Measurements from ENCODE around the gene ARPP21.

ARPP21 gene

GRCh38 chr3:35643495-35643894 lies 4.2 kb downstream of the ARPP21 start:
- Histone ChIP-seq H3K36me3 (ENCODE audit: control insufficient read depth, insufficient read depth, low read length) (no peaks in the 10 kb centered on the region), H3K27ac (ENCODE audit: low read depth, low read length) (no peak overlapping the region), H3K9me3 (ENCODE audit: control insufficient read depth, insufficient read depth, low read length) (no peaks in the 10 kb centered on the region), H3K4me1 (ENCODE audit: control insufficient read depth, insufficient read depth, low read length) (no peaks in the 10 kb centered on the region), H3K27me3 (ENCODE audit: control insufficient read depth, insufficient read depth, low read length) (peaks cover 47% of the 10 kb centered on the region), H3K4me3 (ENCODE audit: low read depth, low read length) (no peak overlapping the region), H3K9ac (ENCODE audit: low read depth, low read length) (no peak overlapping the region)

GRCh38 chr3:35644451-35644850 lies 5.1 kb downstream of the ARPP21 start:
- Histone ChIP-seq H3K36me3 (ENCODE audit: control insufficient read depth, insufficient read depth, low read length) (no peaks in the 10 kb centered on the region), H3K27ac (ENCODE audit: low read depth, low read length) (no peak overlapping the region), H3K27me3 (ENCODE audit: control insufficient read depth, insufficient read depth, low read length) (peaks cover 38% of the 10 kb centered on the region), H3K4me3 (ENCODE audit: low read depth, low read length) (no peak overlapping the region), H3K9ac (ENCODE audit: low read depth, low read length) (no peak overlapping the region), H3K9me3 (ENCODE audit: control insufficient read depth, insufficient read depth, low read length) (no peaks in the 10 kb centered on the region), H3K4me1 (ENCODE audit: control insufficient read depth, insufficient read depth, low read length) (no peaks in the 10 kb centered on the region)

- H3K36me3 ChIP-seq (ENCODE audit: control insufficient read depth, insufficient read depth, low read length), result no peaks in the 10 kb centered on the region
- no peak overlapping the region for H3K27ac ChIP-seq (ENCODE audit: low read depth, low read length)
- no peaks in the 10 kb centered on the region for H3K9me3 ChIP-seq (ENCODE audit: control insufficient read depth, insufficient read depth, low read length)
- H3K9ac ChIP-seq (ENCODE audit: low read depth, low read length), result no peak overlapping the region
- H3K4me3 ChIP-seq (ENCODE audit: low read depth, low read length), result no peak overlapping the region
- H3K27me3 ChIP-seq (ENCODE audit: control insufficient read depth, insufficient read depth, low read length), result peaks cover 30% of the 10 kb centered on the region
- no peaks in the 10 kb centered on the region for H3K4me1 ChIP-seq (ENCODE audit: control insufficient read depth, insufficient read depth, low read length)
These were observed 5.9 kb downstream of the ARPP21 start for GRCh38 chr3:35645189-35645588.

GRCh38 chr3:35646081-35646480 lies 6.8 kb downstream of the ARPP21 start:
- Histone ChIP-seq H3K9ac (ENCODE audit: low read depth, low read length) (no peak overlapping the region), H3K4me1 (ENCODE audit: control insufficient read depth, insufficient read depth, low read length) (no peaks in the 10 kb centered on the region), H3K27me3 (ENCODE audit: control insufficient read depth, insufficient read depth, low read length) (peaks cover 22% of the 10 kb centered on the region), H3K27ac (ENCODE audit: low read depth, low read length) (no peak overlapping the region), H3K36me3 (ENCODE audit: control insufficient read depth, insufficient read depth, low read length) (no peaks in the 10 kb centered on the region), H3K4me3 (ENCODE audit: low read depth, low read length) (no peak overlapping the region), H3K9me3 (ENCODE audit: control insufficient read depth, insufficient read depth, low read length) (no peaks in the 10 kb centered on the region)

GRCh38 chr3:35647461-35647860 lies 8.1 kb downstream of the ARPP21 start:
- Histone ChIP-seq H3K9me3 (ENCODE audit: control insufficient read depth, insufficient read depth, low read length) (no peaks in the 10 kb centered on the region), H3K4me3 (ENCODE audit: low read depth, low read length) (no peak overlapping the region), H3K27ac (ENCODE audit: low read depth, low read length) (no peak overlapping the region), H3K27me3 (ENCODE audit: control insufficient read depth, insufficient read depth, low read length) (peaks cover 8% of the 10 kb centered on the region), H3K36me3 (ENCODE audit: control insufficient read depth, insufficient read depth, low read length) (no peaks in the 10 kb centered on the region), H3K4me1 (ENCODE audit: control insufficient read depth, insufficient read depth, low read length) (no peaks in the 10 kb centered on the region), H3K9ac (ENCODE audit: low read depth, low read length) (no peak overlapping the region)

GRCh38 chr3:35648347-35648746 lies 9.0 kb downstream of the ARPP21 start:
- Histone ChIP-seq H3K9ac (ENCODE audit: low read depth, low read length) (no peak overlapping the region), H3K27me3 (ENCODE audit: control insufficient read depth, insufficient read depth, low read length) (peaks cover 2% of the 10 kb centered on the region; the same call in 1 of the 2 replicates), H3K27ac (ENCODE audit: low read depth, low read length) (no peak overlapping the region), H3K36me3 (ENCODE audit: control insufficient read depth, insufficient read depth, low read length) (no peaks in the 10 kb centered on the region), H3K4me1 (ENCODE audit: control insufficient read depth, insufficient read depth, low read length) (no peaks in the 10 kb centered on the region), H3K4me3 (ENCODE audit: low read depth, low read length) (no peak overlapping the region), H3K9me3 (ENCODE audit: control insufficient read depth, insufficient read depth, low read length) (no peaks in the 10 kb centered on the region)

- Histone ChIP-seq H3K36me3 (ENCODE audit: control insufficient read depth, insufficient read depth, low read length) (no peaks in the 10 kb centered on the region), H3K27ac (ENCODE audit: low read depth, low read length) (no peak overlapping the region), H3K4me1 (ENCODE audit: control insufficient read depth, insufficient read depth, low read length) (no peaks in the 10 kb centered on the region), H3K9me3 (ENCODE audit: control insufficient read depth, insufficient read depth, low read length) (no peaks in the 10 kb centered on the region), H3K27me3 (ENCODE audit: control insufficient read depth, insufficient read depth, low read length) (no peaks in the 10 kb centered on the region), H3K9ac (ENCODE audit: low read depth, low read length) (no peak overlapping the region), H3K4me3 (ENCODE audit: low read depth, low read length) (no peak overlapping the region)
These were observed 10.1 kb downstream of the ARPP21 start for GRCh38 chr3:35649405-35649804.

- H3K9ac ChIP-seq (ENCODE audit: low read depth, low read length), result no peak overlapping the region
- H3K27me3 ChIP-seq (ENCODE audit: control insufficient read depth, insufficient read depth, low read length), result no peaks in the 10 kb centered on the region
These were observed 12.1 kb downstream of the ARPP21 start for GRCh38 chr3:35651426-35651825.

GRCh38 chr3:35651851-35652250 lies 12.5 kb downstream of the ARPP21 start:
- H3K9me3 ChIP-seq (ENCODE audit: control insufficient read depth, insufficient read depth, low read length), result no peaks in the 10 kb centered on the region
- H3K9ac ChIP-seq (ENCODE audit: low read depth, low read length), result no peak overlapping the region
- H3K4me1 ChIP-seq (ENCODE audit: control insufficient read depth, insufficient read depth, low read length), result no peaks in the 10 kb centered on the region
- no peaks in the 10 kb centered on the region for H3K27me3 ChIP-seq (ENCODE audit: control insufficient read depth, insufficient read depth, low read length)
- H3K27ac ChIP-seq (ENCODE audit: low read depth, low read length), result no peak overlapping the region
- H3K4me3 ChIP-seq (ENCODE audit: low read depth, low read length), result no peak overlapping the region
- no peaks in the 10 kb centered on the region for H3K36me3 ChIP-seq (ENCODE audit: control insufficient read depth, insufficient read depth, low read length)

More at GRCh38 chr3:35651426-35651825, 12.1 kb downstream of the ARPP21 start:
- Histone ChIP-seq H3K4me3 (ENCODE audit: low read depth, low read length) (no peak overlapping the region), H3K36me3 (ENCODE audit: control insufficient read depth, insufficient read depth, low read length) (no peaks in the 10 kb centered on the region), H3K9me3 (ENCODE audit: control insufficient read depth, insufficient read depth, low read length) (no peaks in the 10 kb centered on the region), H3K27ac (ENCODE audit: low read depth, low read length) (no peak overlapping the region), H3K4me1 (ENCODE audit: control insufficient read depth, insufficient read depth, low read length) (no peaks in the 10 kb centered on the region)

- no peaks in the 10 kb centered on the region for H3K4me1 ChIP-seq (ENCODE audit: control insufficient read depth, insufficient read depth, low read length)
- H3K36me3 ChIP-seq (ENCODE audit: control insufficient read depth, insufficient read depth, low read length), result no peaks in the 10 kb centered on the region
- H3K27ac ChIP-seq (ENCODE audit: low read depth, low read length), result no peak overlapping the region
- no peaks in the 10 kb centered on the region for H3K27me3 ChIP-seq (ENCODE audit: control insufficient read depth, insufficient read depth, low read length)
- no peaks in the 10 kb centered on the region for H3K9me3 ChIP-seq (ENCODE audit: control insufficient read depth, insufficient read depth, low read length)
- H3K4me3 ChIP-seq (ENCODE audit: low read depth, low read length), result no peak overlapping the region
- H3K9ac ChIP-seq (ENCODE audit: low read depth, low read length), result no peak overlapping the region
These were observed 14.0 kb downstream of the ARPP21 start for GRCh38 chr3:35653347-35653746.

- no peaks in the 10 kb centered on the region for H3K27me3 ChIP-seq (ENCODE audit: control insufficient read depth, insufficient read depth, low read length)
- H3K36me3 ChIP-seq (ENCODE audit: control insufficient read depth, insufficient read depth, low read length), result no peaks in the 10 kb centered on the region
- no peak overlapping the region for H3K9ac ChIP-seq (ENCODE audit: low read depth, low read length)
- no peaks in the 10 kb centered on the region for H3K9me3 ChIP-seq (ENCODE audit: control insufficient read depth, insufficient read depth, low read length)
- H3K4me1 ChIP-seq (ENCODE audit: control insufficient read depth, insufficient read depth, low read length), result no peaks in the 10 kb centered on the region
- H3K27ac ChIP-seq (ENCODE audit: low read depth, low read length), result no peak overlapping the region
- H3K4me3 ChIP-seq (ENCODE audit: low read depth, low read length), result no peak overlapping the region
These were observed 15.2 kb downstream of the ARPP21 start for GRCh38 chr3:35654476-35654875.

GRCh38 chr3:35658686-35659085 lies 19.4 kb downstream of the ARPP21 start:
- Histone ChIP-seq H3K4me3 (ENCODE audit: low read depth, low read length) (no peak overlapping the region), H3K9ac (ENCODE audit: low read depth, low read length) (no peak overlapping the region), H3K27me3 (ENCODE audit: control insufficient read depth, insufficient read depth, low read length) (no peaks in the 10 kb centered on the region), H3K4me1 (ENCODE audit: control insufficient read depth, insufficient read depth, low read length) (0 out of 2 replicates have a peak, but pooled peaks cover 1% of the 10 kb centered on the region), H3K36me3 (ENCODE audit: control insufficient read depth, insufficient read depth, low read length) (no peaks in the 10 kb centered on the region), H3K27ac (ENCODE audit: low read depth, low read length) (no peak overlapping the region), H3K9me3 (ENCODE audit: control insufficient read depth, insufficient read depth, low read length) (no peaks in the 10 kb centered on the region)
